HG03175 (cell line): ENCODE measurements around the gene SLC28A1.
A peak's percentile ranks its signal among the peaks of the same experiment; 100 is the strongest.

Experiments used
- ATAC-seq: cut with Tn5 transposase; IDR thresholded peaks from one replicate; pipeline ENCODE4 v1.9.1; 2021; ENCODE audit warnings: mild to moderate bottlenecking, moderate library complexity; ENCODE audit not compliant: unreplicated experiment

The SLC28A1 gene

DNA sequence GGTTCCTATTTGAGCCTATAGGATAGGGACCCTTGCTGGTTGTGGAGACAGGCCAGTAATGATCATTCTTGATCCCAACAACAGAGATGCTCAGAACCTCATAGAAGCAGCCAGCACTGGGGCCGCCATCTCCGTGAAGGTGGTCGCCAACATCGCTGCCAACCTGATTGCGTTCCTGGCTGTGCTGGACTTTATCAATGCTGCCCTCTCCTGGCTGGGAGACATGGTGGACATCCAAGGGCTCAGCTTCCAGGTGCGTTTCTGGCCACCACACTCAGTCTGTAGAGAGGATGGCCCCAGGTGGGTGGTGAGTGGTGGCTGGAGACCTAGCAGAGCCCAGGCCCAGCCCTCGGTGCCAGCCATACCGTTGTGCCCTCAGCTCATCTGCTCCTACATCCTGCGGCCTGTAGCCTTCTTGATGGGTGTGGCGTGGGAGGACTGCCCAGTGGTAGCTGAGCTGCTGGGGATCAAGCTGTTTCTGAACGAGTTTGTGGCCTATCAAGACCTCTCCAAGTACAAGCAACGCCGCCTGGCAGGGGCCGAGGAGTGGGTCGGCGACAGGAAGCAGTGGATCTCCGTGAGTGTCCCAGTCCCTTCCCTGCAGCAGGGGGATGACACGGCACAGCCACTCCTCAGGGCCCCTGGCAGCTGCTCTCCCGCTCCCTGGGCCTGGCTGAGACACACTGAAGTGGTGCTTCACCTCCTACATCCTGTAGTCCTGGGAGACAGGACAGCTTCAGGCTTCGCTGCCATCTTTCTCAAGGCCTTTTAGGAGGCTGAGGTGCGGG, 50.7 kb downstream of the SLC28A1 start:
- no peak for ATAC-seq

DNA sequence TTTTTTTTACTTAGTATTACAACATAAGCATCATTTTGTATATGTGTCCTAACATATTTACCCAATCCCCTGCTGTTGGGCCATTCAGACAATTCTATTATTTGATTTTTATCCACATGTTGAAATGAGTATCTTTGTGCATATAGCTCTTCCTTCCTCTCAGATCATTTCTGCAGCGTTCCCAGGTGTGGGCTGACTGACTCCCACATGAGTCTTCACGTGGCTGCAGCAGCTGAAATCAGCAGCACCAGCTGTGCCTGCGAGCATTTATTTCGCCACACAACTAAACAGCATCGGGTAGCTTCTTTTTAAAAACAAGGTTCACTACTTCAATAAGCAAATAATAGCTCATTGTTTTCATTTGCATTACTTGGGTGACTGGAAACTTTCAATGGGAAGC, 52.7 kb downstream of the SLC28A1 start:
- no peak for ATAC-seq

DNA sequence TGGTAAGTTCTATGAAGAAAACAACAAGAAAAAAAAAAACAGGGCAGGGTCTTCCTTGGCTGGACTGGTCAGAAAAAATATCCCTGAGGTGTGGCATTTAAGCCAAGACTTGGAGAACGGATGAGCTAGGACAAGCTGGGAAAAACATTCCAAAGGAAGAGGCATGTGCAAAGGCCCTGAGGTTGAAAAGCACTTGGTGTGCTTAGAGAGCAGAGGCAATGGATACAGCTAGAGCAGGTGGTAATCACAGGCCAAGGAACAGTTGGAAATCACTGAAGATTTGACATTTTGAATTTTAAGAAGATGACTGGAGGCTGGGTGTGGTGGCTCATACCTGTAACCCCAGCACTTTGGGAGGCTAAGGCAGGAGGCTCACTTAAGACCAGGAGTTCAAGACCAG, 54.3 kb downstream of the SLC28A1 start:
- ATAC-seq, result no peak

DNA sequence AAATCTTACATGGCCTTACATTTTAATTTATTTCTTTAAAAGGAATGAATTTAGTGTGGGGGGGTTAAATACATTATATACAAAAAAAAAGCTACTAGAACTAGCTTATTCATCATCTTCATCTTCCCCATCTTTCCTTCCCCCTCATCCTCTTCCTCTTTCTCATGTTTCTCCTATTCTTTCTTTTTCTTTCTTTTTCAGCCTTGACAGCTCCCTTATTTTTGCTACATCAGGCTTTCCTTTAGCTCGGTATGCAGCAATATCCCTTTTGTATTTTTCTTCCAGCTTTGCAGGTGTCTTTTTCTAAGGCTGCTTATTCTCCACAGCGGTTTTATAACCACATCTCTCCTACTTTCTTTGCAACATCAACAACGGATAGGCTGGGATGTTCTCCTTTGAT, 55.9 kb downstream of the SLC28A1 start:
- no peak for ATAC-seq

DNA sequence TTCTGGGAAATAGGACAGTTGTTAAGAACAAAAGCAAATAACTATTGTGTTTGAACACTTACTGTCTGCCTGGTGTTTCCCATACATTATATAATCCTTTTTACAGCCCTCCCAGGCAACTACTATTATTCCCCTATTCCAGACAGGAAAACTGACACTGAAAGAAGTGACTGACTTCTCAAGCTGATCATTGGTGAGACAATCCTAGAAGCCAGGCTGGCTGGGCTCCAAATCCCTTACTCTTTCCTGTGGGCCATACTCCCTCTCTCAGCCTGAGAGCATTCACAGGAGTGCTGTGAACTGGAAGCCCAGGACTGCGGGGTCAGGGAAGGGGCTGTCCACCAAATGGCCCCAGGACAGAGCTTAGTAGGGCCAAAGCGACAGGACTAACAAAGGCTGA, 58.0 kb downstream of the SLC28A1 start:
- ATAC-seq, result no peak

DNA sequence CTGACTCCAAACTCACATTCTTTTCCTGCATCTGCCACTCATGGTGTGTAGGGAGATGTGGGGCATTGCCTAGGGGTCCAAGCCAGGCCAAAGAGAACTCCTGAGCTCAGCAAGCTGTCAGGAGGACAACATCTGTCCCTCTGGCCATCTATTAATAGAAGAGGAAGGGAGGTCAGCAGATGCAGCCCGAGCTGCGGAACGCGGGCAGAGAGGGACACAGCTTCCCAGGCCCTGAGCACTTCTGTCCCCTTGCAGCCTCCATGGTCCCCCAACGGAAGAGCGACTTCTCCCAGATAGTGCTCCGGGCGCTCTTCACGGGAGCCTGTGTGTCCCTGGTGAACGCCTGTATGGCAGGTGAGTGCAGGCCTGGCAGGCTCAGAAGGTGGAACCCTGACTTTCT, 59.8 kb downstream of the SLC28A1 start:
- ATAC-seq, result no peak

DNA sequence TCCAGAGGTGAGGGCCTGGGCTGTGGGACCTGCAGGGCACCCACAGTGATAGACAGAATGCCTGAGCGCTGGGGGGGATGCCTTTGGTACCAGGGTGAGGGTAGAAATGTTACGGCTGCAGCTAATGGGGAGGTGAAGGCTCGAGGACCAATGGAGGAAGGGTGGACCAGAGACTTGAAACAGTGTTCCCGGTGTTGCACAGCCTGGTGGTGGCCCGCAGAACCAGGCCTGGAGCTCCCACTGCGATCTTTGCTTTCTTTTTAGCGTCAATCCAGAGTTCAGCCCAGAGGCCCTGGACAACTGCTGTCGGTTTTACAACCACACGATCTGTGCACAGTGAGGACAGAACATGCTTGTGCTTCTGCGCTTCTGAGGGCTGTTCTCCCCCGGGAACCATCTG, 60.4 kb downstream of the SLC28A1 start:
- no peak for ATAC-seq

DNA sequence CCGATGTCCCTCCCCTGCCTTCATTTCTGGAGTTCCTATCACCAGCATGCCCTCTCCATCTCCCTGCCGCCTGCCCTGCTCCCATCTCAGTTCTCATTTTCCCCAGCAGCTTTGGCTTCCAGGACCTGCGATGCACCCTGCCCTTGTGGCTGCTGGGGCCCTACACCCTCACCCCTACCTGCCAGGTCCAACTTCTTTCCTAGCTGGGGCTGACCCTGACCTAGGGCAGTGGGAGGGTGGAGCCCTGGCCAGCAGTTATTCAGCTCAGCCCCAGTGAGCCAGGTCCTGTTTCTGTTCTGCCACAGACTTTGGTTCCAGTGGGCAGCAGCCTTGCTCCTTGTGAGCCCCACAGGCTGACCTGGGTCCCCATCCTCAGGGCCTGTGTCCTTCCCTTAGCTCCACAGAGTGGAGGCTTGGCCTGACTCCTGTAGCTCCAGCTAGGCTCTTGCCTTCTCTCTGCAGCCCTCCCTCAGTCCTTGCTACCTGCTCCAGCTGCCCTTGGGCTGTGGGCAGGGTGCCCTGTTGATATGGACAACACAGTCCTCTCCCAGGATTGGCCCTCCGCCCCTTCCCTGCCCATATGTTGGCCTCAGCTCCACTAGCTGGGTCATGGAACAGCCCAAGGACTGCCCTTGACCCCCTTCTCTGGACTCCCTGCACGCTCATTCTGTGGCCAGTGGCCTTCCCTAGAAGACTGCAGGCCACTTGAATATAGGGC, 62.5 kb downstream of the SLC28A1 start:
- no peak for ATAC-seq

DNA sequence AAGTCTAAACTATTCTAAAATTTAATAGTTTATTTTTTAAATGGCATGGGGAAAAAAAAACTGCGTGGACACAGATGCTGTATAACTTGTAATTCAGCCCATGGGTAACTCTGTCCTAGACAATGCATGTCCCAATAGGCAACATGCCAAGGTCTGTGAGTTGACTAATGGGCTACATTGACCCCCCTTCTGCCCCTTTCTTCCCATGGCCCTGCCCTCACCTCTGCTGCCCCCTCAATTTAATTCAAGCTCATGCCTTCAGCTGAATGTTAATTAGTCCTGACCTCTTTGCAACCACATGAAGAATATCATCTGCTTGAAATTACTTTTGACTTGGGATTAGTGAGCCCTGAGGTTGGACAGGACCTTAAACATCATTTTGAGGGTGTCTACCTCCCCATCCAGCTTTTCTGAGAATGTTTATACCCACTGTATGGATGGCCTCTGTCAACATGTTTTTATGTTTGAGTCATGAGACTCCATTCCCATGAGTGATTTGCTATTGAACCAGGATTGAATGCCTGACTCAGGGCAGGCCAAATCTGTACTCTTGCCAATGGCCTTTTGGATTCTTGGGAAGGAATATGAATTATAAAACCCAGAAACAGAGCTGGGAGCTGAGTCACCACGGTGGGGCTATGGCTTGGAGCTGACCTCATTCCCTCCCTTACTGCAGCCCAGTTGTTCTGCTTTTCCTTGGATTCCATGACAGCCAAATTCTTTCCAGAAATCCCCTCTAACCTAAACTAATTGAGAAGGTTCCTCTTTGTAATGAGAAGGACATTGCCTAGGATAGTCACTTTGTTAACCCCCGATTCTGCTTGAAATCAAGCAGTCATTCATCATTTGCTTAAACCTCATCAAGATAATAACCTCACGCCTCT, 63.7 kb downstream of the SLC28A1 start:
- no peak for ATAC-seq

DNA sequence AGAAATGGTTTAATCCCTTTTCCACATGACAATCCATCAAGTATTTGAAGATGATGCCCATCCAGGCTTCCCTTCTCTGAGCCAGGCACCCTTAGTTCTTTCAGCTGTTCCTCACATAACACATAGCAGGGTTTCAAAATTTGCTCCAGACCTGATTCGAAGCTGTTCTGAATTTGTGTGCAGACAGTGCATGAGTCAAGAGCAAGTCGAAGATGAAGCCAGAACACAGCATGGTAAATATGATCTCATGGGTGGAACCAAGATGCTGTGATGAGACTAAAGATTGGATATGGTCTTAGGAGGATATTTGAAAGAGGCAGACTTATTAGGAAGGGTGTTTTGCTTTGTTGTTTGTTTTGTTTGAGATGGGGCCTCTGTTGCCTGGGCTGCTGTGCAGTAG, 64.6 kb downstream of the SLC28A1 start:
- no peak for ATAC-seq

DNA sequence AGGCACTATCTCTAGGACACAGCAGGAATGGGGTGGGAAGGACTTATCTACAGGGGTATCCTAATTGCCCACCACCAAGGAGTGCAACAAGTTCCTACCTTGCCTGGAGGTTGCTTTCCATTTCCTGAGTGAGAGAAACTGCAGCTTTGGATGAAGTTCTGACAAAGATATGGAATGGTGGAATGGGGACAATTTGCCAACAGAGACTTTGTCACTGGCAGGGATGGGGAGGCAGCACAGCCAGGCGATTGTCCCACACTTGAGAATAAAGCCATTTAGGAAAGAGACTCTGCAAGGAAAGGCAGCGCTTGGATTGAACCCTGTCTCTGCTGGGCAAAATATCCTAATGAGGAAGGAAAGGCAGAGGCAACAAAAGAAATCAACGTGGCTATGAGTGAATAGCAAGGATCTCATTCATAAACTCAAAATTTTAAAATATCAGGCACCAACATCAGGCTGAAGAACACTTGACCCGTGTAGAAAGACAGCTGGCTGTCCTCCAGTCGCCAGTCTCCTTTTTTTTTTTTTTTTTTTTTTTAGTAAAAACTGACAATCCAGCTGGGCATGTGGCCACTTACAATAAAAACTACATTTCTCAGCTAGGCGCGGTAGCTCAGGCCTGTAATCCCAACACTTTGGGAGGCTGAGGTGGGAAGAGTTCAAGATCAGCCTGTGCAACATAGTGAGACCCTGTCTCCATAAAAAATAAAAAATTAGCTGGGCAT, 65.5 kb downstream of the SLC28A1 start:
- ATAC-seq, result no peak

DNA sequence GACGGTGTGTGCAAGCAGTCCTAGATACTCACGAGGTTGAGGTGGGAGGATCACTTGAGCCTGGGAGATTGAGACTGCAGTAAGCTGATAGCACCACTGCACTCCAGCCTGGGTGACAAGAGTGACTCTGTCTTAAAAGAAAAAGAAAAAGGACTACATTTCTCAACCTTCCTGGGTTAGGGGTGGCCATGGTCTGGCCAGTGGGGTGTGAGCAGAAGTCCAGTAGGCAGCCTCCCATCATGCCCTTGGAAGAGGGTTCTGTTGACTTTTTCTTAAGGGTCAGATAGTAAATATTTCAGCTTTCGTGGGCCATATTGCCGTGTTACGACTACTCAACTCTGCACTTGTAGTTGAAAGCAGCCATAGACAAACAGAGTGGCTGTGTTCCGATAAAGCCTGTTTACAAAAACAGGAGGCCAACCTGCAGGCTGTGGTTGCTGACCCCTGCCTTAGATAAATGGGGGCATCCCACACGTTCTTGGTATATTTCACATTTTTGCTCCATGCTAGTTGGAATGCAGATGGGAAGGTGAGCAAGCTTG, 66.2 kb downstream of the SLC28A1 start:
- no peak for ATAC-seq

DNA sequence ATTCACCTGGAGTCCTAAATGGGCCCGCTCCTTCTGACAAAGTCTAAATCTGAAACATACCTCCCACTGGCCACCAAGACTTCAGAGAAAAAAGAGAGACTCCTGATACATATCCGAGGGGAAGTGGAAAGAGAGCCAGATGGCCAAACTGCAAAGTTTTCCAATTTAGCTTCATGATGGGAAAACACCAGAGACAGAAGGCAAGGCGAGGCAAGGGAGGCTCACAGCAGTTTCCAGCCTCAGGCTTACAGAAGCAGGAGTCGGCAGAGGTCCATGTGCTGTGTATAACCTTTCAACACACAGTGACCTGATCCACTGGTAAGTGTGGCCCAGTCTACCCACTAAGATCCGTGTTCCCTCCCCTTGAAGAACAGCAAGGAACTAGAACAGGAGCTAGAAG, 67.3 kb downstream of the SLC28A1 start:
- ATAC-seq, result no peak

DNA sequence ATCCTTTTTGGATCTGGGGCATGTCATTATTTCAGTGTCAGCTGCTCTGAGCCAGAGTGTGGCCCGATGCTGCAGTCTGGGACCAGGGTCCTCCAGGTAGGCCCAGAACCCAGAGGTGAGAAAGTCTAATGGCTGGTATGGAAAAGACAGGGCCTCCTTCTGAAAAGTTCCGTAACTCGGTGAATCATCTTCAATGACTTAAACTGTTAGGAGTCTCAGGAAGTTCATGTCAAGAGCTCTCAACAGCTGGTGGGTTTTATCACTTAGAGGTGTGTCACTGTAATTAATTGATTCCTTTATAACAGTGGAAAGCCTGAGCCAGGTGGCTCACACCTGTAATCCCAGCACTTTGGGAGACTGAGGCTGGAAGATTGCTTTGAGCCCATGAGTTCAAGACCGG, 68.7 kb downstream of the SLC28A1 start:
- ATAC-seq, result no peak

DNA sequence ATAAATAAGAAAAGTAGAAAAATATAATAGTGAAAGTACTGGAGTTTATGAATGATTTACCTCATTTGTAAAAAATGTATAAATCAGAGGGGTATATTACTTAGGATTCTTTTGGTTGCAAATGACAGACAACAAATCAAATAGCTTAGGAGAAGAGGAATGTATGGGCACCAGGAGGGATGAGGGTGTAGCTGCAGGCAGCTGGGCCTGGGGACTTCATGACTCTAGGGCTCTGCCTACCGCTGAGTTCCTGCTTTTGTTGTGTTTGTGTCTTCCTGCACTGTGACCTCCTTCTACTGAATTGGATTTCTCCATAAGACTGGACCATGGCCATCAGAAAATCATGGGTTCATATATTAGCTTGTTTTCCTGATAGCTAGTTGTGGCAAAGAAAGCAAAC, 69.3 kb downstream of the SLC28A1 start:
- ATAC-seq, result no peak

DNA sequence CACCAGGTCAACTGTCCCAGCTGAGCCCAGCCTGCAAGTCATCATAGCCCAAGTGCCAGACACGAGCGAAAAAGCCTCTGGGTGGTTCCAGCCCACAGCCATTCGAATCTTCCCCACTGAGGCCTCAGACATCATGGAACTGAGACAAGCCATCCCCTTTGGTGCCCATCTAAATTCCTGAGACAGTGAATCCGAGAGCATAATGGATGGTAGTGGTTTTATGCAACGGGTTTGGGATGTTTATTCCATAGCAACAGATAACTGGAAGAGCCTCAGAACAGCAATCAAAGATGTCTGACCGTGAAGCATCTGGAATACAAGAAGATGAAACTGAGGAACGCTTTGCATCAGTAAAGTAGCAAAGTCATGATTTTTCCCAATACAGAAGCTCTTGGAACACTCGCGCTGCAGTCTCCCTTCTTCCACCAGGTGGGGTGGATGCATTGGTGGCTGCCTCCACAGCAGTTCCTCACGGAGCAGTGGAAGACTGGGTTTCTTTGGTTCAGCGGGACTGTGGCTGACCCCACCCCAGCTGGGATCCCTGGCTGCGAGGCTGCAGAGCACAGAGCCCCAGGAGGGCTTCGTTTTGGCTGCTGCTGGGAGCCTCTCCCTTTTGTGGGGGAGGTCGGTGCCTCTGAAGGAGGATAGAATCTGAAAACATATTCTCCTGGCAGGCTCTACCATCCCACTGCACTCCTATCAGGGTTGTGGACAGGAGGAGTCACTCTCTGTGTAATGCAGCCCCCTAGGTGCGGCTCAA, 70.8 kb downstream of the SLC28A1 start:
- ATAC-seq, result peak; percentile 52

DNA sequence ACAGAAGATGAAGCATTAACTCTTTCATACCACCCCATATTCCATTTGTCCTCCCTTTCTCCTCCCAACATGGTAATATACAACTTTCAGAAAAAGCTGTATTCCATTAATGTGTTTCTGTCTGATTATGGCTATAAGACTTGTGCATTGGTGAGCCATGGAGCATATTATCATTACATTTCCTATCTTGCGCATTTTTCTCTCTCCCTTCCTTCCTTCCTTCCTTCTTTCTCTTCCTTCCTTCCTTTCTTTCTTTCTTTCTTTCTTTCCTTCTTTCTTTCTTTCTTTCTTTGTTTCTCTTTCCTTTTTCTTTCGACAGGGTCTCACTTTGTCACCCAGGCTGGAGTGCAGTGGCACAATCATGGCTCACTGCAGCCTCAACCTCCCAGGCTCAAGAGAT, 71.7 kb downstream of the SLC28A1 start:
- no peak for ATAC-seq

DNA sequence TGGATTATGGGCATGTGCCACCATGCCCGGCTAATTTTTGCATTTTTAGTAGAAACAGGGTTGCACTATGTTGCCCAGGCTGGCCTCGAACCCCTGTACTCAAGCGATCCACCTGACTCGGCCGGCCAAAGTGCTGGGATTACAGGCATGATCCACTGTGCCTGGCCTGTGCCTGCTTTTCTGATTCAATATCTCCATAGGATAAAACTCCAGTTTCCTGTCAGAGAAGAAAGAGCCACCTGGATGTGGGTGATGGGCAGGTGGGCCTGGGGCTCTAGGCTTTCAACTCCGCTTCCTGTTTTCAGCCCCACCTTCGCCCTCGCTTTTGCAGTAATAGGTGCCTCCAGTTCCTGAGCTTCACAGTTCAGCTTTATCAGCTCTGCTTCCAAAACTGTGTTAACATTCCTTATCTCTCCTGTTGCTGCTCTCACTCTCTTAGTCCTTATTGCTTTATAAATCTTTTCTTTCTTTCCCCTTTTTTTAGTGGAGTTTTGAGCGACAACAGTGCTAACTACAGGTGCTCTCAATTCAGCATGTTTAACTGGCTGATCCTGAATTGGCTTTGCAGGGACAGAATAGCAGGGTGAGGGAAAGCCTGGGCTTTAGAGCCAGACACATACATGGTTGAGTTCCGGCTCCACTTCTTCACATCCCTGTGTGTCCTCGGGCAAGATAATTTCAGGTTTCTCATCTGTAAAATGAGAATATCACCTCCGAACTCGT, 76.1 kb downstream of the SLC28A1 start:
- ATAC-seq, result no peak

DNA sequence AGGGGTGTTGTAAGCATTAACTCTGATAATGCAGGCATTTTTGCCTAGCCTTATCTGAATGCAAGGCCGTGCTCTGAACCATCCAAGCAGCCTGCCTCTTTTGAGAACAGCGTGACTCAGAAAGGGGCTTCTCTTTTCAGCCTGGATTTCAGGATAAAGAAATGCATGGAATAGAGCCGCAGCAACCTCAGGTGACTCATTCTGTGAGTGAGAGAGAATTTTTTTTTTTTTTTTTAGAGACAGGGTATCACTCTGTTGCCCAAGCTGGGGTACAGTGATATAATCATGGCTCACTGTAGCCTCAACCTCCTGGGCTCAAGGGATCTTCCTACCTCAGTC, 76.6 kb downstream of the SLC28A1 start:
- ATAC-seq, result no peak
